GM12892 (cell line): ENCODE results near the gene NOP9.

Experiments used
- DNase-seq: peaks from one replicate; pipeline ENCODE4 v3.0.0; 2011; ENCODE audit not compliant: insufficient read length
- FAIRE-seq: peaks from 2 replicates; lab custom pipeline; 2011; peaks lifted over from hg19 to GRCh38; lab: Jason Lieb, UNC
- POLR2A ChIP-seq: IDR thresholded peaks from 2 replicates; pipeline ENCODE4 v1.6.1; 2011; ENCODE audit warnings: low read depth, low read length, control low read depth
- POLR2AphosphoS5 ChIP-seq: IDR thresholded peaks from 2 replicates; pipeline ENCODE4 v1.6.1; 2011; ENCODE audit warnings: low read depth, low read length, control low read depth
- TAF1 ChIP-seq: IDR thresholded peaks from 2 replicates; pipeline ENCODE4 v1.6.1; 2011; ENCODE audit warnings: low read depth, mild to moderate bottlenecking, control low read depth, low read length, borderline replicate concordance

NOP9 gene

GRCh38 chr14:24258119-24258518 lies 41.5 kb upstream of the NOP9 start:
- DNase-seq (no peak), FAIRE-seq (no peak)
- no peak for TF ChIP-seq TAF1
- no peak for TF ChIP-seq POLR2A
- no peak for TF ChIP-seq POLR2AphosphoS5

DNA sequence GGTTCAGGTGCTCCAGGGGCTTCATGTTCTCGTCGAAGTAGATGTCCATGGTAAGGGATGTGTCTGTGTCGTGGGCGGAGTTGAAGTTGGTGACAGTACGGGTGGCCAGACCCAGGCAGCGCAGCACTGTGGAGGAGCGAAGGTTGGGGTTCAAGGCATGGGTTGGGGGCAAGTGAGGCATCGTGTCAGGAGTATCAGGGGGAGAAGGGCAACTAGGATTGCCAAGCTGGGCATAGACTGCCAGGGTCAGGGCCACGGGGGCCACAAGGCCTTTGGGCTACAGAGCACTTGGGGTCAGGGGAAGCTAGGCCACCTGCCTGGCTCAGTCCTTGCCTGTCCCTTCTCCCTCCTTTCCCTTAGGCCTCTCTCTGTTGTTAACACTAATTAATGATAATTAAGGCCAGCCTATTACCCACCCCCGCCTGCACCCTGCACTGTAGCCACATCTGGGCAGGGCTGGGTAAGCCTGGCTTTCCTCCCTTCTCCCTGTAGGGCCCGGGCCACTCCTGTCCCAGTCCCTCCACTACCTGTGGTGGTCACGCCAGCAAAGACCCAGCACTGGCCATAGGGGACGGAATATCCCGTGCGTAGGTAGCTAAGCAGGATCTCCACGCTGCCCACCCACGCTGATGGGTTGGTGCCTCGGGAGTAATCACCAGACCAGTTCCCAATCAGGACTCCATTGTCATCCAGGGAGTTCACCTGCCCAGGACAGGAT lies 40.9 kb upstream of the NOP9 start:
- TF ChIP-seq POLR2A = no peak
- no peak for TF ChIP-seq TAF1
- TF ChIP-seq POLR2AphosphoS5 = no peak
- FAIRE-seq = no peak
- DNase-seq = no peak

DNA sequence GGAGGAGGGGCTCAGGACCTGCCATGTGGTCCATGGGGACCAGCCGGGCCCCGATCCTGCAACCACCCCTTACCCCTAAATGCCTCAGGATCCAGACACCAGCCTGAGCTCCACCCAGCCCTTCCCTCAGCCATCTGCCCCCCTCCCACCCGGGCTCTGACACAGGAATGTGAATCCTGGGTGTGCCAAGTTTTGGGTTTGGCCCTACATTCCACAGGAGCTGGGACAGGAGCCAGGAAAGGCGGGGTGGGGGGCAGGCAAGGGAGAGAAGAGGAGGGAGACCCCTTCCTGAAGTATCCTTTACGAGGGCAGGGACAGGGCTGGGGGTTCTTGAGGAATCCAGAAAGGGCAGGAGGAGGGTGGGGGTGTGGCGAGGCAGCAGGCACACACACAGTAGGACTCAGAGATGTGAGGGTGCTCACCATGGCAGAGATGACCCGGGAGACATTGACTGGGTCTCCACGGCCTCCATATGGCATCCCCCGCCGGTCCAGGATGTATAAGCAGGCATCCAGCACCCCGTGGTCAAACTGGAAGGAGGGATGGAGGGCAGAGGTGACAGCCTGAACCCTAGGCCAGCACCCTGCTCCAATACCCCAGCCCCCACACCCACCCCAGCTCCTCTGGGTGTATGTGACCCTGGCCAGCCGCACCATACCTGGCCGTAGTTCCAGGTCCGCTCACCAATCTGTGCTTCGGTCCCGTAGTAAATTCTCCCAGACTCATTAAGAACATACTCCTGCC lies 40.2 kb upstream of the NOP9 start:
- TF ChIP-seq POLR2A = no peak
- no peak for DNase-seq
- no peak for FAIRE-seq

GRCh38 chr14:24260026-24260779 lies 39.4 kb upstream of the NOP9 start:
- DNase-seq = no peak
- FAIRE-seq = no peak
- no peak for TF ChIP-seq TAF1
- no peak for TF ChIP-seq POLR2AphosphoS5
- TF ChIP-seq POLR2A = no peak

- TF ChIP-seq TAF1 (no peak), POLR2AphosphoS5 (no peak), POLR2A (no peak)
- DNase-seq (no peak), FAIRE-seq (no peak)
Measured at GRCh38 chr14:24260780-24261157, 38.9 kb upstream of the NOP9 start.

DNA sequence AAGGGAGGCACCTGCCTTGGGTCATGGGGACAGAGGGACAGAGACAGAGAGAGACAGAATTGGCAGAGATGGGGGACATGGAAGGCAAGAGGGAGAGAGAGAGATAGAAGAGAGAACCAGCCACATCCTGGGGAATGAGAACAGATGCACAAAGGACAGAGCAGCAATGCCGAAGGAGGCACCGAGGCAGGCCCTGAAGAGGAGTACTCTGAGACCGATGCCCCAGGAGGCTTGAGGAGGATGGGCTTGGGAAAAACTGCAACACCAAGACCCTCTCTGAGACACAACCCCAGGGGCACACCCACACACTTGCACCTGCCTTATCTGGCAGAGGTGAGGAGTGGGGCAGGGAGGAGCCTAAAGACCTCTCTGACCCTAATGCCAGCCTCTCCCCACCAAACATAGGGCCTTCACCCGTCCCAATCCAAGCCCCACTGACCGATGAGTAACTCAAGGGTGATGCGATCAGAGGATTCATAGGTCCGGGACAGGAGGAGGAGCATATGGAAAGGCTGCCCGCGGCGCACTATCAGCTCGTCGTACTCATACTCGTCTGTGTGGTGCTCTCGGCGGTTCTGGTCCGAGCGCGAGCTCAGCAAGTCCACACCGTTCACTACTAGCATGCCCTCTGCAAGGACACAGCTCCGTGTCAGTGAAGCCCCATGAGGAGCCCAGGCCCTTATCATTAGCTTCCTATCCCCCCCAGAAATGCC lies 38.2 kb upstream of the NOP9 start:
- FAIRE-seq (no peak), DNase-seq (no peak)
- no peak for TF ChIP-seq POLR2A

DNA sequence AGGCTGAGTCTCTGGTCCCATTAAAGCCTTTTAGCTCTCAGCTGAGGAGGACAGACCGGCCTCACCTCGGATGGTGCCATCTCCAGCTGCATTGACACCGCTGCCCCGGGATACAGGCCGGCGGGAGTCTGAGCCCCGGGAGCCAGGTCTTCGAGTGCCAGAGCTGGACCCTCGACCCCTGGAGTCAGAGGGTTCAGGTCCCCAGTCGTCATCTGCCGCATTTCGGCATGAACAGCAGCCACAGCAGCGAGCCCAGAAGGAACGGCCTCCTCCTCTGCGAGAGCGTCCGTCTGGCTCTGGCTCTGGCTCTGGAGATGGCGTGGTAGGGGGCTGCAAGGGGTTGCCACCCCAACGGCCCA lies 37.7 kb upstream of the NOP9 start:
- DNase-seq (no peak), FAIRE-seq (no peak)
- TF ChIP-seq TAF1 = no peak
- no peak for TF ChIP-seq POLR2A
- TF ChIP-seq POLR2AphosphoS5 = no peak

GRCh38 chr14:24262821-24263733 lies 36.6 kb upstream of the NOP9 start, which contains the start of gene TGM1:
Gene TGM1, minus strand, starts transcription at chr14:24263177. Its CDS starts 825 bp downstream, at chr14:24262352.
- DNase-seq = no peak
- FAIRE-seq = no peak
- TF ChIP-seq TAF1 (no peak), POLR2AphosphoS5 (no peak), POLR2A (no peak)

- FAIRE-seq (no peak), DNase-seq (no peak)
- no peak for TF ChIP-seq TAF1
- no peak for TF ChIP-seq POLR2AphosphoS5
- TF ChIP-seq POLR2A = no peak
Measured at GRCh38 chr14:24263848-24264247, 35.8 kb upstream of the NOP9 start.

DNA sequence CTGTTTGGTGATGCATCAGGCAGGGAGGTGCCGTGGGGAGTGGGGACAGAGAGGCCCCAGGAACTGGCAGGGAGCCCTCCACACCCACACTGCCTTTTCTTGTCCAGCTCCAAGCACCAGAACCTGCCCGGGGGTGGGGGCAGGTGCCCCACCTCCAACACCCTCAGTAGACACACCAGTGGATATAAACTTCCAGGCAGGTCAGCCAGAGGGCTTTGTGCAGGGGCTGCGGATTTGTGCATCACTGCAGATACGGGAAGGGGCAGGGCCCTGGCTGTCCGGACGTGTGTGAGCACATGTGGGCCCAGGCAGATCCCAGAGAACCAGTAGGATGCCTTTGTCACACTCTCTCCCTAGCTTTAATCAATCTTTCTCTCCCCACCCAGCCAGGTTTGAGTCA lies 35.4 kb upstream of the NOP9 start:
- DNase-seq (no peak), FAIRE-seq (no peak)
- TF ChIP-seq POLR2A (peak; percentile 32; the same call in 1 of the 2 replicates), TAF1 (no peak), POLR2AphosphoS5 (peak; percentile 30; the same call in 1 of the 2 replicates)
